Left kidney (tissue), 8 donors: Measurements from ENCODE around the gene NFASC. TPM values are rescaled to one million over a fixed set of nuclear protein-coding genes. Genes with fewer than 3 reads are reported as not detected.

Experiments
- DNase-seq: peaks from one replicate; pipeline ENCODE4 v3.0.0-alpha.2; 2013
- long read RNA-seq, 8 donors: transcript quantifications; one replicate each; lab custom pipeline, GENCODE V29; 2026
- polyA plus RNA-seq: library from polyadenylated mRNA; unstranded; fragments of 120-200 nt; gene quantifications from one replicate; pipeline ENCODE4 v1.2.1, GENCODE V29; 2013; ENCODE audit not compliant: insufficient read length

NFASC gene
- polyA plus RNA-seq, result 34.4 TPM
- long read RNA-seq, donor 1, full-length matches to known transcripts, result 4 of 4 reads
- long read RNA-seq, donor 1, partial matches to known transcripts, result 0 of 4 reads
- long read RNA-seq, donor 1, other reads (novel, unspliced or antisense), result 0 of 4 reads
- long read RNA-seq, donor 2, full-length matches to known transcripts, result 4 of 4 reads
- long read RNA-seq, donor 2, partial matches to known transcripts, result 0 of 4 reads
- long read RNA-seq, donor 2, other reads (novel, unspliced or antisense), result 0 of 4 reads
- long read RNA-seq, donor 3, result 0 reads
- long read RNA-seq, donor 4, result 0 reads
- long read RNA-seq, donor 5, result 0 reads
- long read RNA-seq, donor 6, full-length matches to known transcripts, result 1 of 1 reads
- long read RNA-seq, donor 6, partial matches to known transcripts, result 0 of 1 reads
- long read RNA-seq, donor 6, other reads (novel, unspliced or antisense), result 0 of 1 reads
- long read RNA-seq, donor 7, full-length matches to known transcripts, result 1 of 1 reads
- long read RNA-seq, donor 7, partial matches to known transcripts, result 0 of 1 reads
- long read RNA-seq, donor 7, other reads (novel, unspliced or antisense), result 0 of 1 reads
- long read RNA-seq, donor 8, full-length matches to known transcripts, result 1 of 6 reads
- long read RNA-seq, donor 8, partial matches to known transcripts, result 5 of 6 reads
- long read RNA-seq, donor 8, other reads (novel, unspliced or antisense), result 0 of 6 reads

GRCh38 chr1:204870160-204870912 is at the start of gene NFASC:
Gene NFASC (plus strand): TSS chr1:204870862. CDS start chr1:204944316, 73,454 bp downstream.
- no peak for DNase-seq

GRCh38 chr1:204821476-204821875 is 49.2 kb upstream of the NFASC start:
- peak; percentile 53 for DNase-seq

- no peak for DNase-seq
These were observed 48.7 kb upstream of the NFASC start for GRCh38 chr1:204821924-204822323.

- DNase-seq, result no peak
These were observed 43.7 kb upstream of the NFASC start for GRCh38 chr1:204826970-204827369.

- DNase-seq, result peak; percentile 80
These were observed 42.3 kb upstream of the NFASC start for GRCh38 chr1:204828352-204828850.

- no peak for DNase-seq
These were observed 41.4 kb upstream of the NFASC start for GRCh38 chr1:204829133-204829825.

- no peak for DNase-seq
These were observed 39.9 kb upstream of the NFASC start for GRCh38 chr1:204830747-204831146.

GRCh38 chr1:204831186-204831585 is 39.5 kb upstream of the NFASC start:
- DNase-seq, result no peak

GRCh38 chr1:204834336-204834735 is 36.3 kb upstream of the NFASC start:
- DNase-seq, result no peak

- no peak for DNase-seq
These were observed 35.9 kb upstream of the NFASC start for GRCh38 chr1:204834752-204835151.

- no peak for DNase-seq
These were observed 34.9 kb upstream of the NFASC start for GRCh38 chr1:204835737-204836136.

GRCh38 chr1:204836856-204837255 is 33.8 kb upstream of the NFASC start:
- no peak for DNase-seq

GRCh38 chr1:204837440-204838084 is 33.1 kb upstream of the NFASC start:
- peak; percentile 85 for DNase-seq

- no peak for DNase-seq
These were observed 29.3 kb upstream of the NFASC start for GRCh38 chr1:204841316-204841715.

GRCh38 chr1:204841798-204842197 is 28.9 kb upstream of the NFASC start:
- DNase-seq, result no peak

- DNase-seq, result no peak
These were observed 28.3 kb upstream of the NFASC start for GRCh38 chr1:204842369-204842768.

- no peak for DNase-seq
These were observed 27.8 kb upstream of the NFASC start for GRCh38 chr1:204842892-204843291.

GRCh38 chr1:204846546-204846945 is 24.1 kb upstream of the NFASC start:
- no peak for DNase-seq

GRCh38 chr1:204848579-204848978 is 22.1 kb upstream of the NFASC start:
- DNase-seq, result no peak

- no peak for DNase-seq
These were observed 17.8 kb upstream of the NFASC start for GRCh38 chr1:204852854-204853253.

GRCh38 chr1:204853436-204853835 is 17.2 kb upstream of the NFASC start:
- no peak for DNase-seq
